Fibroblast of lung (primary cell): ENCODE results near the gene ZNF318. TPM values are rescaled to one million over a fixed set of nuclear protein-coding genes. Genes with fewer than 3 reads are reported as not detected.
"Not testable (repeated sequence)": the region's sequence is repeated elsewhere in the genome, so short reads cannot be mapped to it uniquely, and the experiment has no call there.

ENCODE experiments used
- DNase-seq, 2 donors: peaks; one replicate each; pipeline versions ENCODE4 v3.0.0 to v3.0.0-alpha.2; 2010; ENCODE audit warnings: low read depth in 2 of 2
- H2AFZ ChIP-seq: 2 replicates; pipeline ENCODE4 v1.5.1; 2012; ENCODE audit warnings: low read length, control low read depth, inconsistent platforms
- H3K27ac ChIP-seq: 2 replicates; pipeline ENCODE4 v1.5.1; 2011; ENCODE audit warnings: low read length, control low read depth; ENCODE audit not compliant: insufficient read depth
- H3K27me3 ChIP-seq: 2 replicates; pipeline ENCODE4 v1.5.1; 2011; ENCODE audit warnings: mild to moderate bottlenecking, low read length; ENCODE audit not compliant: control insufficient read depth, insufficient read depth
- H3K36me3 ChIP-seq: 2 replicates; pipeline ENCODE4 v1.5.1; 2011; ENCODE audit warnings: low read length; ENCODE audit not compliant: control insufficient read depth, insufficient read depth
- H3K4me1 ChIP-seq: 2 replicates; pipeline ENCODE4 v1.5.1; 2011; ENCODE audit warnings: low read length; ENCODE audit not compliant: control insufficient read depth, insufficient read depth; ENCODE audit errors: extremely low read depth
- H3K4me2 ChIP-seq: 2 replicates; pipeline ENCODE4 v1.5.1; 2011; ENCODE audit warnings: low read length, control low read depth; ENCODE audit not compliant: insufficient read depth; ENCODE audit errors: extremely low read depth
- H3K4me3 ChIP-seq, 4 experiments: fragments of 200-600 bp in 1 of 4; sonication (generic) in 1 of 4; replicated peaks in 1 of 4; 2 replicates each; pipeline ENCODE4 v1.5.1; 2011 to 2016; ENCODE audit warnings: low read length in 4 of 4, low read depth in 3 of 4, mild to moderate bottlenecking in 3 of 4, control low read depth in 2 of 4, inconsistent platforms in 1 of 4, mixed read lengths in 1 of 4; ENCODE audit not compliant: insufficient read depth in 1 of 4; ENCODE audit errors: control extremely low read depth in 1 of 4
- H3K79me2 ChIP-seq: 2 replicates; pipeline ENCODE4 v1.5.1; 2012; ENCODE audit warnings: mild to moderate bottlenecking, low read length, inconsistent platforms; ENCODE audit not compliant: control insufficient read depth, insufficient read depth
- H3K9ac ChIP-seq: 2 replicates; pipeline ENCODE4 v1.5.1; 2011; ENCODE audit warnings: mild to moderate bottlenecking, low read length, control low read depth; ENCODE audit not compliant: insufficient read depth
- H3K9me3 ChIP-seq: 2 replicates; pipeline ENCODE4 v1.5.1; 2012; ENCODE audit warnings: low read depth, low read length; ENCODE audit not compliant: control insufficient read depth, insufficient read depth
- H4K20me1 ChIP-seq: 2 replicates; pipeline ENCODE4 v1.5.1; 2011; ENCODE audit warnings: low read length; ENCODE audit not compliant: control insufficient read depth, insufficient read depth; ENCODE audit errors: extremely low read depth
- EZH2 ChIP-seq: IDR thresholded peaks from 2 replicates; pipeline ENCODE4 v1.5.1; 2012; ENCODE audit warnings: low read length, control low read depth, mild to moderate bottlenecking; ENCODE audit errors: missing control alignments
- polyA plus RNA-seq, 2 donors: library from polyadenylated mRNA; depleted of rRNA in 1 of 2; stranded (reverse) in 1 of 2; unstranded in 1 of 2; fragments of >200 nt; gene quantifications; 2 replicates each; pipeline ENCODE4 v1.2.1, GENCODE V29; 2011 to 2012; ENCODE audit warnings: missing spikeins in 1 of 2
- total RNA-seq: library from RNA; depleted of rRNA; stranded (reverse); fragments of >200 nt; gene quantifications from 2 replicates; pipeline ENCODE4 v1.2.1, GENCODE V29; 2014
- TF ChIP-seq, protein P1 (sequence below), 2 donors: IDR thresholded peaks in 1 of 2; conservative IDR thresholded peaks in 1 of 2; 1 replicate in 1 of 2; 2 replicates in 1 of 2; pipeline ENCODE4 v1.5.1; 2011 to 2012; ENCODE audit warnings: low read length in 2 of 2, control low read depth in 1 of 2, inconsistent platforms in 1 of 2, low read depth in 1 of 2, mild to moderate bottlenecking in 1 of 2

ZNF318 gene
- total and polyA plus RNA-seq, 2 donors (not counting 1 experiment from before 2014, with no cell fraction given): 6.1 to 8.6 TPM

DNA sequence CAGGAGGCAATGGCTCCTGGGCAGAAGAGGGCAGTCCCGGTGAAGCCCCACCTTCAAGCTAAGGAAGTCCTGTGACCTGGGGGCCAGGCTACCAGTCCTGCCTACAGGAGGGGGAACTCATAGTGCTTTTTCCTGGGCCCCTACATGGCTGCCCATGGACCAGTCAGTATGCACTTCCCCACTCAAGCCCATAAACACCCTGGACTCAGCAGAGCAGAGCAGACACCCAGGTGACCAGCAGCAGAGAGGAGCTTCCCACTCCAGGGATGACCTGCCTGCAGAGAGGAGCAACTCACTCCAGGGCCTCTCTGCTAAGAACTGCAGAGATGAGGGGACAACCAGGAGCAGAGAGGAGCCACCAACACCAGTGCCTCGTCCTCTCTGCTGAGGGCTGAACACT lies 43.6 kb upstream of the ZNF318 start:
- H3K36me3 ChIP-seq: no peaks in the 10 kb centered on the region
- TF ChIP-seq EZH2: no peak
- TF ChIP-seq, protein P1, sequence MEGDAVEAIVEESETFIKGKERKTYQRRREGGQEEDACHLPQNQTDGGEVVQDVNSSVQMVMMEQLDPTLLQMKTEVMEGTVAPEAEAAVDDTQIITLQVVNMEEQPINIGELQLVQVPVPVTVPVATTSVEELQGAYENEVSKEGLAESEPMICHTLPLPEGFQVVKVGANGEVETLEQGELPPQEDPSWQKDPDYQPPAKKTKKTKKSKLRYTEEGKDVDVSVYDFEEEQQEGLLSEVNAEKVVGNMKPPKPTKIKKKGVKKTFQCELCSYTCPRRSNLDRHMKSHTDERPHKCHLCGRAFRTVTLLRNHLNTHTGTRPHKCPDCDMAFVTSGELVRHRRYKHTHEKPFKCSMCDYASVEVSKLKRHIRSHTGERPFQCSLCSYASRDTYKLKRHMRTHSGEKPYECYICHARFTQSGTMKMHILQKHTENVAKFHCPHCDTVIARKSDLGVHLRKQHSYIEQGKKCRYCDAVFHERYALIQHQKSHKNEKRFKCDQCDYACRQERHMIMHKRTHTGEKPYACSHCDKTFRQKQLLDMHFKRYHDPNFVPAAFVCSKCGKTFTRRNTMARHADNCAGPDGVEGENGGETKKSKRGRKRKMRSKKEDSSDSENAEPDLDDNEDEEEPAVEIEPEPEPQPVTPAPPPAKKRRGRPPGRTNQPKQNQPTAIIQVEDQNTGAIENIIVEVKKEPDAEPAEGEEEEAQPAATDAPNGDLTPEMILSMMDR (conservative IDR thresholded peaks at IDR 0.05 in 1 of 2, IDR thresholded peaks at IDR 0.05 in 1 of 2; ENCODE audit: low read depth in 1 of 2, low read length in 2 of 2): no peak
- no peak overlapping the region for H3K27ac ChIP-seq
- H3K79me2 ChIP-seq: no peaks in the 10 kb centered on the region
- H3K9me3 ChIP-seq: no peaks in the 10 kb centered on the region
- H3K4me1 ChIP-seq: no peaks in the 10 kb centered on the region
- H2AFZ ChIP-seq: no peak overlapping the region
- no peak for DNase-seq
- H4K20me1 ChIP-seq: no peaks in the 10 kb centered on the region
- no peak overlapping the region for H3K4me2 ChIP-seq
- H3K27me3 ChIP-seq: peaks cover 12% of the 10 kb centered on the region
- no peak overlapping the region for H3K9ac ChIP-seq
- no peak overlapping the region for H3K4me3 ChIP-seq

DNA sequence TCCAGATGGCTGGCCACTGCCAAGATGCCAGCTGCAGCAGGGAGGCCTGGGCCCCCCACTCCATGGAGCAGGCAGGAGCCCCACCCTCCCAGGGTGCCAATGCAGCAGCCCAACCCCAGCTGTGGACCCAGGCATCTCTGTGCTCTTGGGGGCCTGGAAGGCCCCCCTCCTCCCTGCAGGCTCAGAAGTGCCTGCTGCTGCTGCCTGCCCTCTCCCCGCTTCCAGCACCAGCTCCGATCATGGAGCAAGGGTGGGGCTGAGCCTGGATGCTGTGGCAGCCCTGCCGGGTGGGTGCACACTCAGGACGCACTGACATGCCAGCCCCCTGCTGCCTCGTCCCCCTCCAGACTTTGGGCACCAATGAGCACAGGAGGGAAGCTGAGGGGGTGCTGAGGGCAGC lies 43.1 kb upstream of the ZNF318 start:
- Histone ChIP-seq H3K9ac (no peak overlapping the region), H3K27ac (no peak overlapping the region), H3K4me2 (no peak overlapping the region), H3K4me3 (no peak overlapping the region), H3K9me3 (no peaks in the 10 kb centered on the region), H3K79me2 (no peaks in the 10 kb centered on the region), H2AFZ (no peak overlapping the region), H4K20me1 (no peaks in the 10 kb centered on the region), H3K36me3 (no peaks in the 10 kb centered on the region), H3K27me3 (peaks cover 12% of the 10 kb centered on the region), H3K4me1 (no peaks in the 10 kb centered on the region)
- TF ChIP-seq, protein P1 (conservative IDR thresholded peaks at IDR 0.05 in 1 of 2, IDR thresholded peaks at IDR 0.05 in 1 of 2; ENCODE audit: low read depth in 1 of 2, low read length in 2 of 2): no peak
- TF ChIP-seq EZH2: no peak
- no peak for DNase-seq

DNA sequence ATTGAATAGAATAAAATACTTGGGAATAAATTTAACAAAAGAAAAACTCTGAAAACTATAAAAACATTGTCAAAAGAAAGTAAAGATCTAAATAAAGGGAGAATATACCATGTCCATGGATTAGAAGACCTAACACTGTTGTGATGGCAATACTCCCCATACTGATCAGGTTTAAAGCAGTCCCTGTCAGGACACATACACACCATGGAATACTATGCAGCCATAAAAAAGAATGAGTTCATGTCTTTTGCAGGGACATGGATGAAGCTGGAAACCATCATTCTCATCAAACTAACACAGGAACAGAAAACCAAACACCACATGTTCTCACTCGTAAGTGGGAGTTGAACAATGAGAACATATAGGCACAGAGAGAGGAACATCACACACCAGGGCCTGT lies 41.3 kb upstream of the ZNF318 start:
- not testable (repeated sequence) for H3K9ac ChIP-seq, H4K20me1 ChIP-seq, H3K36me3 ChIP-seq, H3K27ac ChIP-seq, H3K4me2 ChIP-seq, H3K79me2 ChIP-seq, H3K4me3 ChIP-seq, DNase-seq, H3K9me3 ChIP-seq, H3K4me1 ChIP-seq, H2AFZ ChIP-seq, H3K27me3 ChIP-seq

DNA sequence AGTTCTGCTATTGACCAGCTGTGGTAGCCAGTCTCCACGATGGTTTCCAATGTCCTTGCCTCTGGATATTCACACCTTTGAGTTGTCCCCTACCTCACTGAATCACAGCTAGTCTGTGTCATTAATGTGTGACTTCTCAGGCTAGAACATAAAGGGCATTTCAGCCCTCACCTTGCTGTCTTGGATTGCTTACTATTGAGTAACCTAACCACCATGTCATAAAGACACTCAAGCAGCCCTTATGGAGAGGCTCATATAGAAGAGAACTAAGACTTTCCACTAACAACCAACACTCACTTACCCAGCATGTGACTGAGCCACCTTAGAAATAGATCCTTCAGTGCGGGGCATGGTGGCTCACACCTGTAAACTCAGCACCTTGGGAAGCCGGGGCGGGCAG lies 38.8 kb upstream of the ZNF318 start:
- Histone ChIP-seq H3K27ac (no peak overlapping the region), H3K4me3 (no peak overlapping the region), H4K20me1 (no peaks in the 10 kb centered on the region), H3K27me3 (peaks cover 7% of the 10 kb centered on the region), H3K9me3 (no peaks in the 10 kb centered on the region), H3K9ac (no peak overlapping the region), H3K4me2 (no peak overlapping the region), H3K79me2 (no peaks in the 10 kb centered on the region), H2AFZ (no peak overlapping the region), H3K36me3 (no peaks in the 10 kb centered on the region), H3K4me1 (no peaks in the 10 kb centered on the region)
- no peak for DNase-seq
- TF ChIP-seq EZH2: no peak
- TF ChIP-seq, protein P1 (conservative IDR thresholded peaks at IDR 0.05 in 1 of 2, IDR thresholded peaks at IDR 0.05 in 1 of 2; ENCODE audit: low read depth in 1 of 2, low read length in 2 of 2): no peak
